GM21786 (cell line): ENCODE data around the gene PANK3.
"Not testable (repeated sequence)": the region's sequence is repeated elsewhere in the genome, so short reads cannot be mapped to it uniquely, and the experiment has no call there.

ENCODE experiments used
- ATAC-seq: cut with Tn5 transposase; IDR thresholded peaks from one replicate; pipeline ENCODE4 v1.9.1; 2021; ENCODE audit not compliant: unreplicated experiment

PANK3 gene

GRCh38 chr5:168596122-168596521, 17.0 kb upstream of the PANK3 start:
- not testable (repeated sequence) for ATAC-seq

DNA sequence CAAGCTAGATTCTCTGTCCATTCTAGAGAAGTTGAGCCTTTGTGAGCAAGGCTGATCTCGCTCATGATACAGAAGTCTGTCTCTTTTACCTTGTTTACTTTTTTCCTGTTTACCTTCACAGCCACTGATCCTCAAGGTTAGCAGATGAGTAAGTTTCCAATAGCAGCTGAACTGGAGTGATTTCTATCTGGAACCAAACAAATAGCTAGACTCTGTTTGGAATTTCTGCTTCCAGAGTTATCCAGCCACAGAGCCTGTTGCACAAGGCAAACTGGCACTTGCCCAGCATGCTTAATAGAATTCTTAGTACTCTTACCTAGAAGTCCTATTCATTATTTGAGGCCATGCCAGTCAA, 12.8 kb upstream of the PANK3 start:
- no peak for ATAC-seq

GRCh38 chr5:168591302-168592013, 12.3 kb upstream of the PANK3 start:
- no peak for ATAC-seq

GRCh38 chr5:168590666-168591065, 11.5 kb upstream of the PANK3 start:
- no peak for ATAC-seq

- no peak for ATAC-seq
Measured at GRCh38 chr5:168587987-168588386, 8.8 kb upstream of the PANK3 start.

GRCh38 chr5:168585119-168585856, 6.1 kb upstream of the PANK3 start:
- no peak for ATAC-seq

DNA sequence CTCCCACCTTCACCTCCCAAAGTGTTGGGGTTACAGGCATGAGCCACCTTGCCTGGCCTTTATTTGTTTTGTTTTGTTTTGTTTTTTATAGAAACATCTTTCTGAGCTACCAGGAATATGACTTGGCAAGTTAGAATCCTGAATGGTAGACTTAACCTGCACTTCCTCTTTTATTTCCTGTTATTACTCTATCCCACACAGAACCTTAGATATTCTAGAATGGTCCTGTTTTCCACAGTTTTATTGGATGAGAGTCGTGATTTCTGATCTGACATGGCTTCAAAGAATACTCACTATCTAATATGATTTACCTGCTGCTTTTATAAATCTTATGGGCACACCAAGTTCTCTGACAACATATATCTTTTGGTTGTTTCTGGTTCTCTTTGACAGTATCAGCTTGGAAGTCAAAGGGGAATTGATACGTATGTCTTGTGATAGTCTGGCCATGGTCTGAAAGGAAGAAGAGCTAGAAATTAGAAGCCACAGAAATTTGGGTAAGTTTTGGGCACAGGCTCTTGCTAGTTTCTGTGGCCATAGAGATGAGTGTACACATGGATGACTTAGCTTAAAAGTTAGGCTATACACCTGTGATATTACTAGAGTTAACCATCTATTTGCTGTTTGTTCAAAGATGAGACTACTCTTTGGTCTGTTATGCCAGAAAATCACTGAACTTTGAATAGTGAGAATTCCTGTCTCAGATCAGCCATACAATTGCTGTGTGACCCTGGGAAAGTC, 4.7 kb upstream of the PANK3 start:
- peak; percentile 26 for ATAC-seq

DNA sequence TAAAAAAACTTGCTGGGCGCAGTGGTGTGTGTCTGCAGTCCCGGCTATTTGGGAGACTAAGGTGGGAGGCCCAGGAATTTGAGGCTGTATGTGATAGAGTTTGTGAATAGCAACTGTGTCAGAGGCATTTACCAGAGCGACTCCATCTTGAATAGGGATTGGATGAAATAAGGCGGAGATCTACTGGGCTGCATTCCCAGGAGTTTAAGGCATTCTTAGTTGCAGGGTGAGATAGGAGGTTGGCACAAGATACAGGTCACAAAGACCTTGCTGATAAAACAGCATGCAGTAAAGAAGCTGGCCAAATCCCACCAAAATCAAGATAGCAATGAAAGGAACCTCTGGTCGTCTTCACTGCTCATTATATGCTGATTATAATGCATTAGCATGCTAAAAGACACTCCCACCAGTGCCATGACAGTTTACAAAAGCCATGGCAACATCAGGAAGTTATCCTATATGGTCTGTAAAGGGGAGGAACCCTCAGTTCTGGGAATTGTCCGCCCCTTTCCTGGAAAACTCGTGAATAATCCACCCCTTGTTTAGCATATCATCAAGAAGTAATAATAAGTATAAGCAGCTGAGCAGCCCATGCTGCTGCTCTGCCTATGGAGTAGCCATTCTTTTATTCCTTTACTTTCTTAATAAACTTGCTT, 1.8 kb upstream of the PANK3 start:
- not testable (repeated sequence) for ATAC-seq

GRCh38 chr5:168580227-168580508, 1.0 kb upstream of the PANK3 start:
- no peak for ATAC-seq

DNA sequence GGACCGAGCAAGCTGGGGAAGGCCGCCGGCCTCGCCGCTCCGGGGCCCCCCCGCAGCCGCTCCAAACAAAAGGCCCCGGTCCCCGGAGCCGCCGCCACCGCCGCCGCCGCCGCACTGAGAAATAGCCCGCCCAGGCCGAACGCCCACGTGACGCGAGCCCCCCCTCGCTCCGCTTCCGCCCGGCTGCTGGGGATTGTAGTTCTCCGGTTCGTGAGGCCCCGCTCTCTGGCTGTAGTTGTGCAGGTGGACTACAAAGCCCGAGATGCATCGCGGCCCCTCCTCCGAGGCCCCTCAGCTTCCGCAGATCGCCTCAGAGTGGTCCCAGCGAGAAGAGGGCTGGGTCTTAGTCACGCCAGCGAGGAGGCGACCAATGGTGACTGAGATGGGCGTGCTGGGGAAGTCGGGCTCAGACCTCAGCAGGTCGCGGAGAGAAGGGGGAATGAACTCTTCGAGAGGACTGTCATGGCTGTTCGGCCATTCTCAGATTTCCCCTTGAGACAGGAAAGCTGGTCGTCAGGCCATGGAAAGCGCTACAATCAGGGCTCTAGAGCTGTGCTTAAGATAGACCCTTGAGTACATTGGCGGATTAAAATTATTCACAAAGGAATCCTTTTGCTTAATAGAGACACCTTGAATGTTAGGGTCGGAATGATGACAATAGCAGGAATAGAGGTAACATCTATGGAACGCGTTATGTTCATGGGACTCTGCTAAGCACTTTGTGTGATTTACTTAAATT, 489 bp upstream of the PANK3 start:
- ATAC-seq, result peak; percentile 92

DNA sequence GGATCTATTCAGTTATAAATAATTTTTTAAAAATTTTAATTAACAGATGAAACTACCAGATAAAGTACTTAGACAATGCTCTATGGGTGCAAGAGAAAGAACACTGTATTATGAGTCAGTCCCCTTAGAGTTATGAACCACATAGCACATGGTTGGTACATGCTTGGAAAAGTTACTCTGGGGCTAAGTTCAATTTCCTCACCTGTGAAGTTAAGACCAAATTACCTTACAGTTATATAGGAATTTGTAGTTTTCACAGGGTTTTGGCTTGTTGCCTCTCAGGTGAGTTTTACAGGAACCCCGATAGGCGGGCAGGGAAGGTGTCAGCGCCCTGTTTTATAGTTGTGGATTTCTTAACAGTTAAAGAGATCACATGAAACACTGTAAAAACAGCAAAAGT, 1.2 kb downstream of the PANK3 start:
- ATAC-seq, result no peak

DNA sequence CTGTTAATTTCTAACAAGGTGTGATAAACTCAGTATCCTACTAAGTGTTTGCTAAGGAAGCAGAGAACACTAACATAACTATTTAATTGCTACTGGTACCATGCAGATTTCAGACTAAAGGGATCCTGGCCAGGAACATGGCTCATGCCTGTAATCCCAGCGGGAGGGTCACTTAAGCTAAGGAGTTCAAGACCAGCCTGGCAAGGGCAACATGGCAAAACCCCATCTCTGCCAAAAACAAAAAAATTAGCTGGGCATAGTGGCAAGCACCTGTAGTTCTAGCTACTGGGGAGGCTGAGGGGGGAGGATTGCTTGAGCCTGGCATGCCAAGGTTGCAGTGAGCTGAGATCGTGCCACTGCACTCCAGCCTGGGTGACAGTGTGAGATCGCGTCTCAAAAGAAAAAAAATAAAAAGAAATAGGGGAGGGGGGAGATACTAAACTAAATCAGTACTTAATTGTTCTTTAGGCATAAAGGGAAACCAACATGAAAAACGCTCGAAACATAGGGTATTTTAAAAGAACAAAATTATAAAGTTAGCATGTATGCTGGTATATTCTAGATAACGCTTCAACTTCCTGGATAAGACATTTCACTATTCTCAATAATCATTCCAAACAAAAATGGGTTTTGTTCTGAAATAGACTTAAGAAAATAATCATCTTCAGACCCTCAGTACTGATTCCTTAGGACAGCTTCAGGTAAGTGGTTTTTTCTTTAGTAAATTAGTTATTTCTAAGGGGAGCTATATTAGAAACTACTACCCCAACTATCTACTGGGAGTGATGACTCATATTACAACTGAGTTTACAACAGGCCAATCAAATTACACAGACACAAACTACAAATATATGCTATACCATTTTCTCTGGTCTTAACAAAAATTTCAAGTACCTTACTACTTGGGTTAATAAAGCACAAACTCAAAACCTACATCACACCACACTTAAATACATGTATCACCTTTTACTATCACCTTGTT, 3.5 kb downstream of the PANK3 start:
- no peak for ATAC-seq

DNA sequence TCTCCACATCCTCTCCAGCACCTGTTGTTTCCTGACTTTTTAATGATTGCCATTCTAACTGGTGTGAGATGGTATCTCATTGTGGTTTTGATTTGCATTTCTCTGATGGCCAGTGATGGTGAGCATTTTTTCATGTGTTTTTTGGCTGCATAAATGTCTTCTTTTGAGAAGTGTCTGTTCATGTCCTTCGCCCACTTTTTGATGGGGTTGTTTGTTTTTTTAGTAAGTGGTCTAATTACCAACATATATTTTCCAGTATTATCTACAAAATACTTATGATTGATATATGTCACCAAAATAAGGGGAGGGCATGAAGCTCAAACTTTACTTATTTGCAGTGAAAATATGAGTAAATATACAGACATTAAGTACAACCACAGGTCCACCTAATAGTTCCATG, 5.0 kb downstream of the PANK3 start:
- not testable (repeated sequence) for ATAC-seq

DNA sequence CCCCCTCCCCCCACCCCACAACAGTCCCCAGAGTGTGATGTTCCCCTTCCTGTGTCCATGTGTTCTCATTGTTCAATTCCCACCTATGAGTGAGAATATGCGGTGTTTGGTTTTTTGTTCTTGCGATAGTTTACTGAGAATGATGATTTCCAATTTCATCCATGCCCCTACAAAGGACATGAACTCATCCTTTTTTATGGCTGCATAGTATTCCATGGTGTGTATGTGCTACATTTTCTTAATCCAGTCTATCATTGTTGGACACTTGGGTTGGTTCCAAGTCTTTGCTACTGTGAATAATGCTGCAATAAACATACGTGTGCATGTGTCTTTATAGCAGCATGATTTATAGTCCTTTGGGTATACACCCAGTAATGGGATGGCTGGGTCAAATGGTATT, 5.5 kb downstream of the PANK3 start:
- not testable (repeated sequence) for ATAC-seq

DNA sequence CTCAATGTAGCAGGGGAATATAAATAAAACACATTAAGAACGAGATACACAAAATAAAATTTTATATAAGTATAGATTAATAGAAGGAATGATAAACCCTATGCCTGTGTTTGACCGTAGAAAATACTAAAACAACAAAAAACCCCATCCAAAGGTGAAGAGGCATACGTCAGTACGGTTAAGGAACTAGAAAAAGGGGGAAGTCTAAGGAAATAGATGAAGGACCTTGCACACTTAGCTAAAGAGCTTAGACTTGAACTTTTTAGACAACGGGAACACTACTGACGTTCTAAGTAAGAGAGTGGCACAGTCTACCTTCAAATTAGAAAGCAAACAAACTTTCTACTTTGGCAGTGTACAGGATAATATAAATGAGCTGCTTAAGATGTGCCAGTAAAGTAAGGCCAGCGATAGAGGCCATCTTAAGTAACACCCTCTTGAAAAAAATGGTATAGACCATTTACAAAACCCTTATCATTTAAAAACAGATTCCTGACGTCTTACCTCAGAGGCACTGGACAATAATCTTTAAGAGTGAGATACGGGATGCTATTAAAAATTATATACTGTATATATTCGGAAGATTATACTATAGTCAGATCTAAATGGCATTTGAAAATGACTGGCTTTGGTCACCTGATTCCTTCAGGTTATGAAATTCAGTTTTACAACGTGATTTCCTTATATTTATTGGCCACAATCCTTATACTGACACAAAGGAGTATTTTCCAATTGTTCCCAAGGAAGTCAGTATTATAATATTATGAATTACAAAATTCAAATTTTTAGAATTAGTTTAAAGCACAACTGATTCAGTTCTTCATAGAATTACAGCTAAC, 8.5 kb downstream of the PANK3 start:
- no peak for ATAC-seq

GRCh38 chr5:168568738-168569137, 10.4 kb downstream of the PANK3 start:
- ATAC-seq, result no peak

GRCh38 chr5:168563959-168564358, 15.2 kb downstream of the PANK3 start:
- ATAC-seq, result no peak

- no peak for ATAC-seq
Measured at GRCh38 chr5:168562279-168562678, 16.9 kb downstream of the PANK3 start.

DNA sequence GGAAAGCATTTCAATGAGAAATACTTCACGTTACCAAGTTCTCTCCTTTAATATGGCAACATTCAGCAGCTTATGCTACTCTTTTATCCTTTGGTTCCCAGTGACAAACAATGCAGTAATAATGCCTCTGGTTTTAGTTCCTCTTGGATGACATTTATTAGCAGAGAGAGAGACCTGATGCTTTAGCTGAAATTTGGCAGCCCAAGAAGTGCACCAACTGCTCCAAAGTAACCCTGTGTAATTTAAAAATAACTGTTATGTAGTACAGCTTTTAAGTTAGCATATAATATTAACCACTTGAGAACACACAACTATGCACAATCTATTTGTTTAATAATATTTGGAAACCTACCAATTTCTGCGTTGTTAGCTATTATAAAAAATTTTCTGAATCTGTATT, 21.8 kb downstream of the PANK3 start:
- no peak for ATAC-seq
